NCI-H345 treated with DMSO at 0.1 percent for 48 hours (cell line): Measurements from ENCODE around the gene LDHD.
"Not testable (repeated sequence)": the region's sequence is repeated elsewhere in the genome, so short reads cannot be mapped to it uniquely, and the experiment has no call there.

Experiments
- DNase-seq: peaks from one replicate; lab custom pipeline; 2025; ENCODE audit not compliant: unreplicated experiment; lab: John Stamatoyannopoulos, UW

The LDHD gene

DNA sequence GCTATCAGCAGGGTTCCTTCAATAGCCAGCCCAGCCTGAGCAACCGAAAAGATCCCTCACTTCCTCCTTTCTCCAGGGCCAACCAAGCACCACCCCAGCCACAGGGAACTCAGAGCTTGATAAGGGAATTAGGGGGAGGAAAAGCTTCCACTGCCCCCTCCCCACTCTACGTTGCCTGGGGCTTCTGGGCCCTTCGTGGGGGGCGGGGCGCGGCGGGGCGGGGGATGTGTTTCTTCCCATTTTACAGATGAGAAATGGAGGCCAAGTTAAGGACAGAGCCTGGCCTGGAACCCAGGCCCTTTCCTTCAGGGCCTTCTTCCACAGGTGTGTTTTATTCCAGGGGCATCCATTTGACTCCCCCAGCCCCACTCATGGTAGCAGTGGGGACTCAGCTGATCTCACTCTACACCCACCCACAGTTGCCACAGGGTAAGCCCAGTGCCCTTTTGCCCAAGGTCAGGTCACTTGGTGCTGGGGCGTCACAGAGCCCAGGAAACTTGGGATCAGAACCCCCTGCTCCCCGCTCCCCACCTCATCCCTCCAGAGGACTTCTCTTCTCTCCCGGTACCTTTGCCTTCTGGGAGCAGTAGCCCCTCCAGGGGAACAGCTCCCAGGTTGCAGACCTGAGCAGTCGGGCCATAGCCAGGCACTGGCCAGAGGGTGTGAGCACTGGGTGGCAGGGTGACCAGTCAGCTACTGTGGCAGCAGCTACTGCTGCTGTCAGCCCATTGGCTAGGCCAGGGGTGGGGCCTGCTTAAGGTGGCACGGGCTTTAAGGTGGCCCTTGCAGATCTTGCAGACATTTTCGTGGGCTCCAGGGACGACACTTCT lies at the start of gene LDHD:
LDHD (minus strand) TSS at position 700 of the 830 bp plus-strand sequence; CDS start at position 640, 60 bp downstream.
- DNase-seq: no peak

DNA sequence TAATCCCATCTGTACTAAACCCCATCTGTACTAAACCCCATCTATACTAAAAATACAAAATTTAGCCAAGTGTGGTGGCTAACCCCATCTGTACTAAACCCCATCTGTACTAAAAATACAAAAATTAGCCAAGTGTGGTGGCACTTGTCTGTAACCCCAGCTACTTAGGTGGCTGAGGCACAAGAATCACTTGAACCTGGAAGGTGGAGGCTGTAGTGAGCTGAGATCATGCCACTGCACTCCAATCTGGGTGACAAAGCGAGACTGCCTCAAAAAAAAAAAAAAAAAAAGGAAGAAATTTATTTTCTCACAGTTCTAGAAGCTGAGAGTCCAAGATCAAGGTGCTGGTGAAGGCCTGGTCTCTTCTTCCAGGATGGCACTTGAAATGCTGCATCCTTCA lies 43.8 kb upstream of the LDHD start:
- DNase-seq: no peak

GRCh38 chr16:75152635-75153034 lies 36.1 kb upstream of the LDHD start:
- no peak for DNase-seq

DNA sequence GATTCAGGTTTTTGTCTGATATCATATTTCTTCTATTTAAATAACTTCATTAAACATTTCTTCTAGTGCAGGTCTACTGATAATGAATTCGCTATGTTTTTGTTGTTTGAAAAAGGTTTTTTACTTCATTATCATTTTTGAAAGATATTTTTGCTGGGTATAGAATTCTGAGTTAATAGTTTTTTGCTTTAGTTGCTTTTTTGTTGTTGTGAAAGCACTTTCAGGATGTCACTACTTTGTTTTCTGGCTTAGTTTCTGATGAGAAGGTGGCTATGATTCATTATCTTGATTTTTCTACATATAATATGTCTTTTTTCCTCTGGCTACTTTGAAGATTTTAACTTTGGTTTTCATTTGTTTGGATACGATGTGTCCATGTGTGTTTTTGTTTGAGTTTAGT lies 35.2 kb upstream of the LDHD start:
- no peak for DNase-seq

- DNase-seq: peak; percentile 71
Measured at GRCh38 chr16:75148311-75149195, 32.0 kb upstream of the LDHD start, which contains the start of gene ZFP1. Gene ZFP1 (plus strand): TSS chr16:75148524. CDS start chr16:75152952, 4,428 bp downstream.

DNA sequence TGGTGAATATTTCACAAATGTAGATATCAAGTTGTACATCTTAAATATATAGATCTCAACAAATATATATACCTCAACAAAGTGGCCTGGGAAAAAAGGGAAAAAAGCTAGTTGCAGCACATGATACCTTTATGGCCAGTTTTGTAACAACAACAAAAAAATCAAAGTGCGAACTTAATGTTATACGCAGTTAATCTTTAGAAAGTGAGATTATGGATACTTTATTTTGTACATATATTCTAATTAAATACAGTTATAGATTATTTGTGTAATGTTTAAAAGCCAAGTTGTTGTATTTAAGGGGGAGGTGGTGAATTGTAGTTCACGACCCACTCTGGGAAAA lies 31.4 kb upstream of the LDHD start:
- DNase-seq: no peak

- DNase-seq: no peak
Measured at GRCh38 chr16:75143941-75144340, 27.4 kb upstream of the LDHD start.

- DNase-seq: no peak
Measured at GRCh38 chr16:75139498-75139897, 22.9 kb upstream of the LDHD start.

GRCh38 chr16:75138636-75139035 lies 22.1 kb upstream of the LDHD start:
- no peak for DNase-seq

- DNase-seq: no peak
Measured at GRCh38 chr16:75138233-75138632, 21.7 kb upstream of the LDHD start.

DNA sequence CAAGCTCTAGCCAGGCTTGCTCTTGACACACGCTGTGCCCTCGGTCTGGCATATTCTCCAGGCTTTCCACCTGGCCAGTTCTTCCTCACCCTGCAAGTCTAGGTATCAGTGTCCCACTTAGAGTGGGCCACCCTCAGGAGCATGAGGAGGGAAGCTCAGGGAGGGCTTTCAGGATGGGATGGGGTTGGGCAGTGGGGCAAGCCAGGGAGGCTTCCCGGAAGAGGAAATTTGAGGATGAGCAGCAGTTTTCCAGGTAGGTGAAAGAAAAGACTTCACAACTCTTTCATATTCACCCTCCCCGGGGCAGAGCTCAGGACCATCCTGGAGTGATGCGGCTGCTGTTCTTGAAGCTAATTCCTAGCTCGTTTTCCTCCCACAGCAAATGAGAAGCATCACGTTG lies 14.5 kb upstream of the LDHD start:
- DNase-seq: no peak

DNA sequence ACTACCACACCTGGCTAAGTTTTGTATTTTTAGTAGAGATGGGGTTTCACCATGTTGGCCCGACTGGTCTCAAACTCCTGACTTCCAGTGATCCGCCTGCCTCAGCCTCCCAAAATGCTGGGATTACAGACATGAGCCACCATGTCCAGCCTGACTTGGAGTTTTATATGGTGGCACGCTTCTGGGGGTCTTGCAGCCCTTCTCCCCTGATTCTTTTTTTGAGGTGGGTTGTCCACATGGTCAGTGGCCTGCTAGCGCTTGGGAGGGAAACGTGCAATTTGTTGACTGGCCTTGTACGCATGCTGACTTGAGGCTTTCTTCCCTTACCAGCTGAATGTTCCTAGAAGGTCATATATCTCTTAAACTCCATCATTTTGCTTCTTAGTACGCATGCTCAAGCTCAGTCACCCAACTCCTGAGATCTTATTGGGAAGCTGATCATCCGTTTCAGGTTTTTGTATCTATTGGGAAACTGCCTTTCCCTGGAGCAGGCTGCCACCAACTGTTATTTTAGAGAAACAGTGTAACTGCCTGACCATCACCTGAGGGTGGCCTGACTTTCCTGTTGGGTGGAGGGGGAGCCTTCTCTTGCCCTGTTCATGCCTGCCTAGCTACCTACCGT lies 13.7 kb upstream of the LDHD start:
- DNase-seq: no peak

- DNase-seq: not testable (repeated sequence)
Measured at GRCh38 chr16:75129421-75130149, 13.0 kb upstream of the LDHD start.

GRCh38 chr16:75127713-75128415 lies 11.3 kb upstream of the LDHD start:
- DNase-seq: no peak

DNA sequence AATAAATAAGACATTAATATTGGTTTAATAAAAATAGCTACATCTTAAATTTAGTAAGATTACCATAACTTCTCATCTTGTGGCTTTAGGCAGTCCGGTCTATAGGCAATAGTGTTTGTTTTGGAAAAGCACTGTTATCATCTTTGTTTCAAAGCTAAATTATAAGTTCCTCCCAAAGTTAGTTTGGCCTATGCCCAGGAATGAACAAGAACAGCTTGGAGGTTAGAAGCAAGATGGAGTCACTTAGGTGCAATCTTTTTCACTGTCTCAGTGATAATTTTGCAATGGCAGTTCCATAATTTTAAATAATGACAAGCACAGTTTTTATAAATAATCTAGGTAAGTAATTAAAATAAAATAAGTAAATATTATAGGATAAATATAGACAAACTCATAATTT lies 6.0 kb upstream of the LDHD start:
- no peak for DNase-seq

DNA sequence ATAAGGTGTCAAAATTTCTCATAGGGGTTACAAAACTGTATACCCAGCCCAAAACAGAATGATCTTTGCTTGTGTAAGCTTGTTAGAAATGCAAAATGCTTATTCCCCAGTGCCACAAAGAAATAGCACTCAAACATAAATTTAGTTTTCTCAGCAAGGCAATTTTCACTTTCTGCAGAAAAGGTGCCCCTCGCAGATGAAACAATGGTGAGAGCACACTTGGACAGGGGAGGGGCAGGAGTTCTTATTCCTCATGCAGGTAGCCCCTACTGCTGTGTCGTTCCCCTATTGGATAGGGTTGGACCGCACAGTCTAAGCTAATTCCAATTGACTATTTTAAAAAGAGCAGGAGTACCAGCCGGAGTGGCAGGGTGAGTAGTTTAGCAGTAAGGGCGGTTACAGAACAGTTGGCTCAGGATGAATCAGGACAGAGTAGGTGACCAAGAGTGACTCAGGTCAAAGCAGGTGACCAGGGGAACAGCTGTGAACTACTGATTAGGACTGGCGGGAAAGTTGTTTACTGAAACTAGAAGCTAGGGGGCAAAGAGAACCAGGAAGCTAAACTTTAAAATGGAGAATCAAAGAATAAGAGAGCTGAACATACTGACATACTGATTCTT lies 5.5 kb upstream of the LDHD start:
- no peak for DNase-seq

GRCh38 chr16:75120253-75120652 lies 3.7 kb upstream of the LDHD start:
- DNase-seq: no peak

- no peak for DNase-seq
Measured at GRCh38 chr16:75118943-75119539, 2.5 kb upstream of the LDHD start.

DNA sequence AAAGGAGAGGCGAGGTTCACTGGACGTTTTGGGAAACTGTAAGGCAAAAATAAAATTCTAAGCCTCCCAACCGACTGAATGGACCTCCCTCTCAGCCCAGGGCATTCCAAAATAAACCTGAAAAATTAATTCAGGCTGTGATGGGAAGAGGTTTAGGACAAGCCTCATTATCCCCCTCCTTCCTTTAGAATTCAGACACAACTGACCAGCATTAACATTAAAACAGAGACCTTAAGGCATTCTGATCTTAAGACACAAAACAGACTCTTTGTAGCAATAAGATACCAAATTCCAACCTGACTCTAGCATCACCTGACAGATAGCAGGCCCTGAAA lies 298 bp upstream of the LDHD start:
- DNase-seq: no peak
